ENCODE data around the gene TMEM82.

Gene TMEM82

GRCh38 chr1:15736038-15736891 is 6.0 kb upstream of the TMEM82 start, which contains the start of gene SLC25A34:
Gene SLC25A34 (plus strand): TSS chr1:15736258. CDS start chr1:15736486, 228 bp downstream.
- no peak for DNase-seq (ENCODE audit: low read depth)

DNA sequence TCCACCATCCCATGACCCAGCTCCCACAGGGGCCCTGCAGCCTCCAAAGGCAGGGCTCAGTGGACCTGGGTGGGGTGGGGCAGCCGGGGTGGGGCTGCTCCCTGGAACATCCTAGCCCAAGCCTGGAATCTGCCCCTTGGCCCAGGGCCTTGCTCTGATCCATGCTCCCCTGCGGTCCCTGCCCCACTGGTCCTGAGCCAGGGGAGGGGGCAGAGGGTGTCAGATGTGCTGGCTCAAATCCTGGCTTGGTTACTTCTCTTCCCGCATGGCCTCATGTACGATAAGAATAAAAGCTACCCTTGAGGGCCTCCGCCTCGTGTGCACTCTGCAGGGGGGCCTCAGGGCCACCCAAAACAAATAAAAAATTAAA is 5.4 kb upstream of the TMEM82 start:
- no peak for DNase-seq (ENCODE audit: low read depth)

DNA sequence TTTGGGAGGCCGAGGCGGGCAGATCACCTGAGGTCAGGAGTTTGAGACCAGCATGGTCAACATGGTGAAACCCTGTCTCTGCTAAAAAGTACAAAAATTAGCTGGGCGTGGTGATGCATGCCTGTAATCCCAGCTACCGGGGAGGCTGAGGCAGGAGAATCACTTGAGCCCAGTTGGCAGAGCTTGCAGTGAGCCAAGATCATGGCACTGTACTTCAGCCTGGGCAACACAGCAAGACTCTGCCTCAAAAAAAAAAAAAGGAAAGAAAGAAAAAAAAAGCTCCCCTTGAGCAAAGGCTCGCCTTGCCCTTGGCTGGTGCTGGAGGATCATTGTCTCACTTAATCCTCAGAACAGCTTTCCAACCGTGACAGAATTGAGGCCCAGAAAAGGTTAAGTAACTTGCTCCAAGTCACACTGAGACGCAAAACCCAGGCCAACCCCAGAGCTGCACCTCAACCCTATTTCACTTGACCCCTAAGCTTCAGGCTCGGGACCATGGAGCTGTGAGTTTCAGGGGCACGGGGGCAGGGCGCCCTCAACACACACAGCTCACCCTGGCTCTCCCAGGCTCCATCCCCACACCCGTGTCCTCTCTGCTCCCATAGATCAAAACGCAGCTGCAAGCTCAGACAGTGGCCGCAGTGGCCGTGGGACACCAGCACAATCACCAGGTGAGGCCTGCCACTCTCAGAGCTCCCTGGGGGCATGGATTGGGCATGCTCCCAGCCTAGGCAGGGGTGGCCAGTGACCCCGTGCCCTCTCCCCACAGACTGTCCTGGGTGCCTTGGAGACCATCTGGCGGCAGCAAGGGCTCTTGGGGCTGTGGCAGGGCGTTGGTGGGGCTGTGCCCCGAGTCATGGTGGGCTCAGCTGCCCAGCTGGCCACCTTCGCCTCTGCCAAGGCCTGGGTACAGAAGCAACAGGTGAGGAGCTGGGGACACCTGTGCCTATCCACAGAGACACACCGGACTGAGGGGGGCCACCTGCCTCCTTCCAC is 4.7 kb upstream of the TMEM82 start:
- no peak for DNase-seq (ENCODE audit: low read depth)

DNA sequence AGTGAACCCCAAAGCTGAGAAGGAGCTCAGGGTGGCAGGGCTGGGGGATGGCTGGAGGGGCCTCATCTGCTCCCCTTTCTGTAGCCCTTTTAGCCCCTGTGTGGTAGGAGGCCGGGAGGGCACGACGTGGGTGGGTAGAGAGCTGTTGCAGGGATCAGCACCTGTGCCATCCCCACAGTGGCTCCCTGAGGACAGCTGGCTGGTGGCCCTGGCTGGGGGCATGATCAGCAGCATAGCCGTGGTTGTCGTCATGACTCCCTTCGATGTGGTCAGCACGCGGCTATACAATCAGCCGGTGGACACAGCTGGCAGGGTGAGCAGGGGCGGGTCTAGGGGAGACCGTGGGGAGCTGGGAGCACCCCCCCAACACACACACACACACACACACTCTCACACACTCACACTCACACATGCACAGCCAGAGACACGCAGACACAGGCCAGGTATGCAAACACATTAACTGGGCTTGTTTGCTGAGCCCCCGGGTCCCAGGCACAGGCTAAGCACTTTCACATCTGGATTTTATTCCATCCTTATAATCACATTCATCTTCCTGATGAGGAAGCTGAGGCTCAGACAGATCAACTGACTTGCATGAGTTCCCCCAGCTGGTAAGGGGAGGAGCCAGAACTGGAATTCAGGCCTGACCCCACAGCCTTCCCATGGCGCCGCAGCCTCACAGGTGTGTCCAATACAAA is 3.7 kb upstream of the TMEM82 start:
- no peak for DNase-seq (ENCODE audit: low read depth)

DNA sequence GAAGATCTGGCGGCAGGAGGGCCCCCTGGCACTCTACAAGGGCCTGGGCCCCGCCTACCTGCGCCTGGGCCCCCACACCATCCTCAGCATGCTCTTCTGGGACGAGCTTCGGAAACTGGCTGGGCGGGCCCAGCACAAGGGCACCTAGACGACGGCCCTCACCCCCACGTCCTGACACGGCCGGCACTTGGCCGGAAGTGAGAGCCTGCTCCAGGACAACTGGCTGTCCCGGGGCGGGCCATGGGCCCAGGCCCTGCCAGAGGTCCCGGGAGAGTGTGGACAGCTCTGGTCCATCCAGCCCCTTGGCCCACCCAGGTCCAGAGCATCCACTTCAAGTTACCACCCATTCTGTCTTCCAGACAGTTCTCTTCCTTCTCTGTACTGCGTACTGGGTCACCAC is 3.0 kb upstream of the TMEM82 start:
- DNase-seq (ENCODE audit: low read depth) = no peak

- no peak for DNase-seq (ENCODE audit: low read depth)
These were observed 2.6 kb upstream of the TMEM82 start for GRCh38 chr1:15739745-15740144.

GRCh38 chr1:15740924-15741850 is 1.1 kb upstream of the TMEM82 start:
- peak; percentile 25 for DNase-seq (ENCODE audit: low read depth)

- DNase-seq (ENCODE audit: low read depth) = no peak
These were observed 1.9 kb downstream of the TMEM82 start for GRCh38 chr1:15744122-15744679.

GRCh38 chr1:15747378-15747777 is 5.1 kb downstream of the TMEM82 start:
- DNase-seq (ENCODE audit: low read depth) = no peak

- DNase-seq (ENCODE audit: low read depth) = no peak
These were observed 6.0 kb downstream of the TMEM82 start for GRCh38 chr1:15748264-15748663.

DNA sequence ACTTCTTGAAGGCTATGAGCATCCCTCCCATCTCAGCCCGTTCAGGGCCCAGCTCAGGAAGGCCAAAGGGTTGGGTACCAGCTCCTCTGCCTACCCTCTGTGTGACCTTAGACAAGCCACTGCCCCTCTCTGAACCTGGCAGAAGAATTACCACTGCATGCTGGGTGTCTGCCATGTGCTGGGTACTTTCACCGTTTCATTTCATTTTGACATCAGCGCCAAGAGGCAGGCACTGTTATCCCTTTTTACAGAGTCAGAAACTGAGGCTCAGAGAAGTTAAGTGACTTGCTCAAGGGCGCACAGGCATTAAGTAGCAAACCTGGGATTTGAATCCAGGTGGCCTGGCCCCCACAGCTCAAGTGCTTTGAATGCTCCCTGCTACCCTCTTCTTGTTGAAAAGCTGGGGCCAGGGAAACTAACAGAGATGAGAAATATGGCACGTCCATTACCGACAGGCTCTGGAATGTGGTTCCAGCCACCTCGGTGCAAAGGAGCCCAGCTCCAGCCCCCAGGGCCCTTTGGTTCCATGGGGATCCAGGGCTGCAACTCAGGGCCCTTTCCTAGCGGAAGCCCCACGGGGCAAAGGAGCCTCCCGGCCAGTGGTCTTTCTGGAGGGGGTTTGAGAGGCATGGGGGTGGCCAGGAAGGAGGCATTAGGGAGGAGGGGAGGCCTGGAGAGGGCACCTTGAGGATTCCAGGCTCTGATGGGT is 6.5 kb downstream of the TMEM82 start:
- DNase-seq (ENCODE audit: low read depth) = no peak

DNA sequence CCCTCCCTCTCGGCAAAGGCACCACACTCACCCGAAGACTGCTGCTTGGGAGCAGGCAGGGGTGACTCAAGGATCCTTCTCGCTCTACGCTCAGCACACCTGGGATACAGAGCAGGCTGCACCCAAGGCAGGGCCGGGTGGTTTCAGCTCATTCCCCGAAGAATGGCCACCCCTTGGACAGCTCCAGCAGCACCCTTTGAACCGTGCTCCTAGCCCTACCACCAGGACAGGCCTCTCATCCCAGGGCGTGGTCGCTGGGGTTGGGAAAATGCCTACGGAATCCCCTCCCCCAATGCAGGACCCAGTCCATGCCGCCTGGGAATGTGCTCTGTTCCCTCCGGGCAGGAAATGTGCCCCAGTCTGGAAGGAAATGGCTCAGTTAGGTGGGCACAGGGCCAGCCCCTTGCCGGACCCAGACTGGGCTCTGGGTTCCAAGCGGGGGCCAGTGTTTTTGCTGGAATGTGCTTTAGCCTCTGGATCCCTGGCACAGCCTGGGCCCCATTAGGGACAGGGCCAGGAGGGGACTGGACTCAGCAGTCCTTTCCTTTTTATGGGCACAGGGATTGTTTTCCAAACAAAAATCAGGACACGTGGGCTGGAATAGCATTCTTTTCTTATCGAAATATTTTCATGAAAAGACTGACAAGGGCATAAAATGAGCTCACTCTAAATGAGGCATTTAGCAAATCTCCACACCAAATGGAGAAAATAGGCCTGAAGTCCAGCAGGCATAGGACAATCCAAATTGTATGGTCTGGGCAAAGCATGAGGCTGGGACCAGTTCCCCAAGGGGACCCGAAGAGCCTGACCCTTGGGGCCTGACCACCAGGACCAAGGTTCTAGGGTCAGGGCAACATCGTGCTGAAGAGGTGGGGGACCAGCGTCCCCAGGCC is 7.3 kb downstream of the TMEM82 start:
- DNase-seq (ENCODE audit: low read depth) = no peak

DNA sequence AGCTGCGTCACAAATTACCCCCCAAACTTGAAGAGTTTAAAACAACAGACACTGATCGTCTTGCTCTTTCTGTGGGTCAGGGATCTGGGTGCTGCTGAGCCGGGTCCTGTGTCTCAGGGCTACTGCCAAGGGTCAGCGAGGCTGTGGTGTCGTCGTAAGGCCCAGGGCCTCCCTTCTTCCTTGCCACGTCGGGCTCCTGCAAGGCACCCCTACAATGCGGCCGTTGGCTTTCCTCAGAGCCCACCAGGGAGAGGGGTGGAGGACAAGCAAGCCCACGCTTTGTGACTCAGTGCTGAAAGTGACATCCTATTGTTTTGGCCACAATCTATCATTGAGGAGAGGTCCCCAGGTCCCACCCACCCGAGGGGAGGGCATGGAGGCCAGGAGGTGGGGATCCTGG is 8.6 kb downstream of the TMEM82 start:
- DNase-seq (ENCODE audit: low read depth) = no peak

DNA sequence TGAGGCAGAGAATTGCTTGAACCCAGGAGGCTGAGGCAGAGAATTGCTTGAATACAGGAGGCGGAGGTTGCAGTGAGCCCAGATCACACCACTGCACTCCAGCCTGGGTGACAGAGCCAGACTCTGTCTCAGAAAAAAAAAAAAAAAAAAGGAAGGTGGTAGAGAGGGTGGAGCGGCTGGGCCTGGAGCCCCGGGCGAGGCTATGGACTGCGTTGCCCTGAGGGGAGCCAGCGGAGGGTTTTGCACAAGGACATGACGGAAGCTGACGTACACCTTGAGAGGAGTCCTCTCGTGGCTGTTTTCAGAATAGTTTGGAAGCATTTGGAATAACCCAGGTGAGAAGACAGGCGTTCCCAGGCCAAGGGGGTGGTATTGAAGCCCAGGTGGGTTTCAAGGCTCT is 9.4 kb downstream of the TMEM82 start:
- DNase-seq (ENCODE audit: low read depth) = no peak

DNA sequence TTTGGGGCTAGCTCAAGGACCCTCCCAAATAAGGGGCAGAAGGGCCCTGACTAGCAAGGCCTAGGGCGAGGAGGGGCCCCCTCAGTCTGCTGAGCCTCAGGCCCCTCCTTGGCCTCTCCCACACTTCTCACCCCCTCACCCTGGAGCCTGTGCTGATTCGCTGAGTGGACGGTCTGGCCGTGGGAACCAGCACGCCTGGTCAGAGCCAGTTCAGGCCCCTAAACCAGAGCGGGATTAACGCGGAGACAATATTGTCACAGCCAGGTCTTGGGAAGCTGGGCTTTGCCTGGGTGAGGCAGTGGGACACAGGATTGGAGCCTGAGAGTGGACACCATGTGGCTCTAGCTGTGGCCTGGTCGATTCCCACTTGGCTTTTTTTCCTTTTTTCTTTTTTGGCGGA is 11.5 kb downstream of the TMEM82 start:
- no peak for DNase-seq (ENCODE audit: low read depth)

DNA sequence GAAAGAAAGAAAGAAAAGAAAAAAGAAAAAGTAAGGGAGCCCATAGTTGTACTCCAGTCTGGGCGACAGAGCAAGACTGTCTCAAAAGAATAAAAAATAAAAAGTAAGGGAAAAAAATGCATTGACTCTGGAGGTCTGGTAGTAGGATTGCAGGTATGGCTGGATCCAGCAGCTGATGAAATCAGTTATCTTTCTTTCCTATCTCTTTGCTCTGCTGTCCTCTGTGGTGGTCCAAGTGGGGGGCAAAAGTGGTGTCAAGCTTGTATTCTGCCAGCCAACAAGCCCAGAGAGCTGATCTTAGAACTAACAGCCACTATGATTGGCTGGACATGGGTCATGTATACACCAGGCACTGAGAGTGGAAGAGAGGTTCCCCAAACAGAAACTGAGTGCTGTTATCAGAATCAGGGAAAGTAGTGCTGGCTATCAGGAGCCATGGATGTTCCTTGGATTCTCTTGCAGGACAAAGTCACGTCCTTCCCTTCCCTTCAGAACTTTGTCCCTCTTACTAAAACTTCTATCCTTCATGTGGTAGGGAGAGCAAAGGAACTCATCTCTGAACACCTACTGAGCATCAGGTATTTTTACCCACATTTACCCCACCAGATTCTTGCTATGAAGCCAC is 12.8 kb downstream of the TMEM82 start:
- DNase-seq (ENCODE audit: low read depth) = no peak

- DNase-seq (ENCODE audit: low read depth) = no peak
These were observed 13.3 kb downstream of the TMEM82 start for GRCh38 chr1:15755646-15756040.

- DNase-seq (ENCODE audit: low read depth) = no peak
These were observed 14.1 kb downstream of the TMEM82 start for GRCh38 chr1:15756143-15757015.
